Measurements from ENCODE around the gene CAMSAP1.

The CAMSAP1 gene

DNA sequence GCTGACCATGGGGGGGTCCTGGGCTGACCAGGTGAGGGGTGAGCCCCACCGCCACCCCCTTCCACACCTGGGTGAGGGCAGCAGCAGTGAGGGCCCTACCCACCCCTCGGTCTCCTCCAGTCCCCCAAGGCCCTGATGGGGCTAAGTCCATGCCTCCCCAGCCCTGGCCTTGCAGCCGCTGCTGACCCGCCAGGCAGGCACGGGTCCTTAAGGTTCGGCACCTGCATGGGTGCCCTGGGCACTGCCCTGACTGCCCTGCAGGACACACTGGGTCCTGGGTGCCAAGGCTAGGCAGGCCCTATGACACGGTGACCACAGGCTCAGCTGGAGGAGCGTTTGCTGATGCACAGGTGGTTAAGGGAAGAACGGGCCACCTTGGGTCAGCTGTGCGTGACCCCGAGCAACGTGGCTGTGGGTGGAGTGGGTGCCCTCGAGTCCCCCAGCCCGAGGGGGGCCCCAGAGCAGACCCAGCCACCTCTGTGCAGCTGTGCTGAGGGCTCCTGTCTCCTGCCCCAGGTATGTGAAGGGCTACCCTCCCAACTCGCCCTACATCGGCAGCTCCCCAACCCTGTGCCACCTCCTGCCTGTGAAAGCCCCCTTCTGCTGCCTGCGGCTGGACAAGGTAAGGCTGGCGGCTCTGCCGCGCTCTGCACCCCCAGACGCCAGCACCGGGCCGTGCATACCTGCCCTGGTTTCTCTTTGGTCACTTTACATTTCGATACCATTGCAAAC lies 132.4 kb downstream of the CAMSAP1 start:
- no peak for DNase-seq (ENCODE audit: low read depth, low spot score)

DNA sequence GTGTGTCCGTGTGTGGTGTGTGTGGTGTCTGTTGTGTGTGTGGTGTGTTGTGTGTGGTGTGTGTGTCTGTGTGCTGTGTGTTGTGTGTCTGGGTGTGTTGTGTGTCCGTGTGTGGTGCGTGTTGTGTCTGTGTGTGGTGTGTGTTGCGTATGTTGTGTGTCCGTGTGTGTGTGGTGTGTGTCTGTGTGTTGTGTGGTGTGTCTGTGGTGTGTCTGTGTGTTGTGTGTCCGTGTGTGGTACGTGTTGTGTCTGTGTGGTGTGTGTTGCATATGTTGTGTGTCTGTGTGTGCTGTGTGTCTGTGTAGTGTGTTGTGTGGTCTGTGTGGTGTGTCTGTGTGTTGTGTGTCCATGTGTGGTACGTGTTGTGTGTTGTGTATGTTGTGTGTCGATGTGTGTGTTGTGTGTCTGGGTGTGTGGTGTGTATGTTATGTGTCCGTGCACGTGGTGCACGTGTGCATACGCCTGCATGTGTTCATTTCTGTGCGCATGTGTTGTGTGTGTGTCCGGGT lies 133.1 kb downstream of the CAMSAP1 start:
- no peak for DNase-seq (ENCODE audit: low read depth, low spot score)

DNA sequence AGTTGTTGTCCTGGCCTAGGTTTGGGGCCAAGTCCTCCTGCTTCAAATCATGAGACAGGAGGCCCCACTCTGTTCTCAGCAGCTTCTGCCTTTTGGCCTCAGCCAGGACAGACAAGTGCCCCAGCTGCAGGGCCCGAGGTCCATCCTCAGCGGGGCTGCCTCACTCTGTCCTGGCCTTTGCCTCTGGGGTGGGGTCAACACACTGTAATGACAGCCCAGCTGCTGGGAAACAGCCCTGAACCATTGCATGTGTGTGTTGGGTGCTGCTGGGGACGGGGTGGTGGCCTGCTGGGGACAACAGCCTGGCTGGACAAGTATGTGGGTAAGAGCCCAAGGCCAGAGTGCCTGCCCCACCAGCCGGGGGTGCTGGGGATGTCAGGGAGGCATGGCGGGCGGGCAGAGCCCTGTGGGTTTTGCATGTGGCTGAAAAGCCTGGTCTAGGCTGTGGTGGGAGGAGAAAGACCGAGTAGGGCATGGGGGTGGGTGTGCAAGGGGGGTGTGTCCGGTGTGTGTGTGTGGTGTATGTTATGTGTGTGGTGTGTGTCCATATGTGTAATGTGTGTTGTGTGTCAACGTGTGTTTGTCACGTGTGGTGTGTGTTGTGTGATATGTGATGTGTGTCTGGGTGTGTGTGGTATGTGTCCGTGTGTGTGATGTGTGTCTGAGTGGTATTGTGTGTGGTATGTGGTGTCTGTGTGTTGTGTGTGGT lies 133.7 kb downstream of the CAMSAP1 start:
- no peak for DNase-seq (ENCODE audit: low read depth, low spot score)

DNA sequence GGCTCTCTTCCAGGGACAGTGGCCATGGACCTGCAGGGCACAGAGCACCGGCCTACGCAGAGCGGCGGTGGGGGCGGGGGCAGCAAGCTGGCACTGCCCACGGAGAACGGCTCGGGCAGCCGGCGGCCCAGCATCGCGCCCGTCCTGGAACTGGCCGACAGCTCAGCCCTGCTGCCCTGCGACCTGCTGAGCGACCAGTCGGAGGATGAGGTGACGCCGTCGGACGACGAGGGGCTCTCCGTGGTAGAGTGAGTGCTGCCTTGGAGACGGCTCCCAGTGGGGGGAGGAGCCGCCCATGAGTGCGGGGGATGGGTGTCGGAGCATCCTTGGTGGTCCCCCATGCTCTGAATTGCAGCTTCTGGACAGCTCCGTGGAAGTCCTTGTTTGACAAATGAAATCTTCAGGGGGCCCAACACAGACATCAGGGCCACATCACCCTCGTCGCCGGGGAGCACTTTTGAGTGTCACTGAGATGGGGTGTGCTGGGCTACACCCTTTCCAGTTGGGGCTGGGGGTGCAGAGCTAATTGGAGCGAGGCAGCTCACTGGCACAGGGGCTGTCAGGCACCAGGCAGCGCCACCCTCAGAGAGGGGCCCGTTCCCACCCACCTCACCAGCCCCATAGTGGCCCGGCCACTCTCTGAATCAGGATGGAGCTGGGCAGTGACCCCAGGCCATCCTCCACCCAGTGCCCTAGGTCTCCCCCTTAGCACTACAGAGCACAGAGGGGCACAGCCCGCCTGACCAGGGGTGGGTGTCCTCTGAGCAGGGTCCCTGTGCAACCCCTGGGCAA lies 134.4 kb downstream of the CAMSAP1 start:
- DNase-seq (ENCODE audit: low read depth, low spot score), result no peak

DNA sequence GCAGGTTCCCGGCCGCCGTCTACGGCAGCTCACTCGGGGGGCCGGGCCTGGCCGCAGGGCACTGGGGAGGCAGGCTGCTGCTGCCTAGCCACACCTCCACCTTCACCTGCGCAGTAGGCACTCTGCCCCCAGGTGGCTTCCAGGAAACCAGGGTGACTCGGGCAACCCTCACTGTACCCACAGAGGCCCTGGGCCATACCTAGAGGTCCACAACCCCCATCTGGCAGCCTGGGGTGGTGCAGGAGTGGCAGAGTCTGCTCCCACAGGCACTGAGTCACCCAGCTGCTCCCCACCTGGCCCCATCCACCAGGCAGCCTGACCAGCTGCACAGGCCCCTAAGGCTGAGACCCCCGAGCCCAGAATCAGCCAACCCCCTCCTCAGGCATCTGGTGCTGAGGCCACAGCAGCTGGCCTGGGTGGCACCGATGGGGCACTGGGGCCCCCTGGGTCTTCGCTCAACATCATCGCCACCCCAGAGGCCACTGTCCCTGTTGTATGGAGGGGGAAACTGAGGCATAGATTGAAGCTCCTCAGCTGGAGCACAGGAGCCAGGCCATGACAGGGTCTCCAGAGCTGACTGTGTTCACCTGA lies 135.2 kb downstream of the CAMSAP1 start:
- no peak for DNase-seq (ENCODE audit: low read depth, low spot score)

DNA sequence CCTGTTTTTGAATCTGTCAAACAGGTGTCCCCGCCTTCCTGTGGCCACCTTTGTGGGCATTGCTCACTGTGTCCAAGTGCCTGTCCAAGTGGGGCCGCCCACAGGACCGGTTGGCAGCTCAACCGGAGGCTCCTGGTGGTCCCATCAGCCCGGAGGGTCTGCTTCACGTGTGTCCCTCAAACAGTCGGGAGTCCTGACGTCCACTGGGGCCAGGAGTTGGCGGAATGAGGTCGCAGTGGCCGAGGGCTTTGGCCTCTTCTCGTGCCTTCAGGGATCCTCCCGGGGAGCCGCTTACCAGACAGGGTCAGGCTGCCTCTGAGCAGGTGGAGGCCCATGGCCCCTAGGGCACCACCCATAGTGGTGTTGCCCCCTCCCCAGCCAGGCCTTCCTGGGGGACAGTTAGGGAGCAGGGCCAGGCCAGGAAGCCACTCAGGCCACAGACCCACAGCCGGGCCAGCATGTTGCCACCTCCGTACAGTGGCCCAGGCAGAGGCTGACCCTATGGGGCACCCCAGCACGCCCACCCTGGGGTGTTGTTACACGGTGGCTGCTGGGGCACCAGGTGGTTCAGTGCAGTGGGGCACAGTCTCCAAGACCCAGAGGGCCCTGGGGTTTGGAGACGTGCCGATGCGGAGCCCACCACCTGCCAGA lies 135.8 kb downstream of the CAMSAP1 start:
- no peak for DNase-seq (ENCODE audit: low read depth, low spot score)

DNA sequence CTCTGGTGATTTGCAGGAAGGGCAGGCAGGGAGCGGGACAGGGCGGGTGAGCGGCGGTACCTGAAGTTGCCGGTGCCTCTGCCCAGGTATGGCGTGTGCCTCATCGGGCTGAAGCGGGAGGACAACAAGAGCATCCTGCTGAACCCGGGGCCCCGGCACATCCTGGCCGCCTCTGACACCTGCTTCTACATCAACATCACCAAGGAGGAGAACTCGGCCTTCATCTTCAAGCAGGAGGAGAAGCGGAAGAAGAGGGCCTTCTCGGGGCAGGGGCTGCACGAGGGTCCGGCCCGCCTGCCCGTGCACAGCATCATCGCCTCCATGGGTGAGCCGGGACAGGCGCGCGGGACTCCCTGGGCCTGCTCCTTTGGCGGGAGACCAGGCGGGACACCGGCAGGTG lies 136.6 kb downstream of the CAMSAP1 start:
- no peak for DNase-seq (ENCODE audit: low read depth, low spot score)

DNA sequence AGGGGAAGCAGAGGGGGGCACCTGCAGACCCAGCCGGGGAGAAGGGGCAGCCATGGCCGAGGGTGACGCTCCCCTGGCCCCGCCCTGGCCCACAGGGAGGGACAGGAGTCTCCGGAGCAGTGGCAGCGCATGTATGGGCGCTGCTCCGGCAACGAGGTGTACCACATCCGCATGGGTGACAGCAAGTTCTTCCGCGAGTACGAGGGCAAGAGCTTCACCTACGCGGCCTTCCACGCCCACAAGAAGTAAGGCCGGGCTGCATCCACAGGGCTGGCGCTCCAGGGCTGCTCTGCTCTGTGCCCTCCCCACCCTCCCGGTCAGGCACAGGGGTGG lies 137.2 kb downstream of the CAMSAP1 start:
- DNase-seq (ENCODE audit: low read depth, low spot score), result no peak

DNA sequence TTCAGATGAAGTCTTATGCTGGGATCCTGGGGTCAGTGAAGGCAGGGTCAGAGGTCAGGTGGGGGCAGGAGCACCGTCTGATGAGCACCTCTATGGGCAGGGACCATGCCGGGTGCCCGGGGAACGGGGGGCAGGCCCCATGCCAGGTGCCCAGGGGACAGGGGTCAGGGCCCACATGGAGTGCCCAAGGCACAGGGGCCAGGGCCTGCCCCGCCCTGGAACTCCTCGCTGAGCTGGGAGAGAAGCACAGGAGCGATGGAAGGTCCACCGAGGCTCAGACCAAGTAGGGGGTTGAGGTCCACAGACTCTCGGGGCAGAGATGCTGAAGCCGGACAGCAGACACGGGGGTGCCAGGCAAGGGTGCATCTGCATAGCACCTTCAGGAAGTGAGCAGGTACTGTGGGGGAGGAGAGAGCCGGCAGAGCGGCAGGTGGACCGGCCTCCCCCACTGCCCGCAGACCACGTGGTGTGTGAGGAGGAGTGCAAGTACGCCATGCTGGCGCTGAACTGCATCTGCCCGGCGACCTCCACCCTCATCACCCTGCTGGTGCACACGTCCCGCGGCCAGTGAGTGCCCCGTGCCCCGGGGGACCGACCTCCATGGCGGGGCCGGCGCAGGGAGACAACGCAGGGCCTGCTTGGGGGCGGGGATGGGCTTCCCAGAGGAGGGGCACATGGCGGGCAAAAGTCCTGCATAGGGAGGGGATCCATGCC lies 137.7 kb downstream of the CAMSAP1 start:
- DNase-seq (ENCODE audit: low read depth, low spot score), result no peak

DNA sequence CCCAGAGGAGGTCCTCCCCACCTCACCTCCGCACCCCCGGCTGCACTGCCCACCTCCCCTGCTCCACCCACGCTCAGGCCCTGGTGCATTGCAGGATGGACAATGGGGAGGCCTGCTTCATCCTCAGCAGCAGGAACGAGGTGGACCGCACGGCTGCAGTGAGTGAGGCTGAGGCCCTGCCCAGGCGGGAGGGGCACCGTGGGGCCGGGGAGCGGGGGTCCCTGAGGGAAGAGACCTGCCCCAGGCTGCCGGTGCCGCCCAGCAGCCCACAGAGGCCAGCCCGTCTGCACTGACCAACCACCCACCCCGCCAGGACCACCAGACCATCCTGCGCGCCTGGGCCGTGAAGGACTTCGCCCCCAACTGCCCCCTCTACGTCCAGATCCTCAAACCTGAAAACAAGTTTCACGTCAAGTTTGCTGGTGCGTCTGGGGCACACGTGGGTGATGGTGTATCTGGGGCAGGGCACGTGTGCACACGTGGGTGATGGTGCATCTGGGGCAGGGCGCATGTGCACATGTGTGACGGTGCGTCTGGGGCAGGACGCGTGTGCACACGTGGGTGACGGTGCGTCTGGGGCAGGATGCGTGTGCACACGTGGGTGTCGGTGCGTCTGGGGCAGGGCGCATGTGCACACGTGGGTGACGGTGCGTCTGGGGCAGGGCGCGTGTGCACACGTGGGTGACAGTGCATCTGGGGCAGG lies 138.7 kb downstream of the CAMSAP1 start:
- no peak for DNase-seq (ENCODE audit: low read depth, low spot score)

DNA sequence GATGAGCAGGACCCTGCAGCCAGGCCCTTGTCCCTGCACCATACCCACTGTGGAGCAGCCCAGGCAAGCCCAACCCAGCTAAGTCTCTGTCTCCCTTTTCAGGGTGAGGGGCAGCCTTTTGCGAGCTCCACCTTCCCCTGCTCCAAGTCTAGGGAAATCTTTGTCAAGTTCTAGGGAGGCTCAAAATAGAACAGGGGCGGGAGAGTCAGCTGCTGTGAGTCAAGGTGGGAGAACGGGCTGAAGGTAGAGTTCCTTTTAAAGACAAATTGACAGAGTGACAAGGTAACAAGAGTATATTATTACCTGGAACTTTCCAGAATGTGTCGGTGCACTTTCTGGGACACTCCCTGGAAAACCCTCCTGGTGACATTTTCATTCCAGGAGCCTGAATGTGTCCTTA lies 140.6 kb downstream of the CAMSAP1 start:
- no peak for DNase-seq (ENCODE audit: low read depth, low spot score)

DNA sequence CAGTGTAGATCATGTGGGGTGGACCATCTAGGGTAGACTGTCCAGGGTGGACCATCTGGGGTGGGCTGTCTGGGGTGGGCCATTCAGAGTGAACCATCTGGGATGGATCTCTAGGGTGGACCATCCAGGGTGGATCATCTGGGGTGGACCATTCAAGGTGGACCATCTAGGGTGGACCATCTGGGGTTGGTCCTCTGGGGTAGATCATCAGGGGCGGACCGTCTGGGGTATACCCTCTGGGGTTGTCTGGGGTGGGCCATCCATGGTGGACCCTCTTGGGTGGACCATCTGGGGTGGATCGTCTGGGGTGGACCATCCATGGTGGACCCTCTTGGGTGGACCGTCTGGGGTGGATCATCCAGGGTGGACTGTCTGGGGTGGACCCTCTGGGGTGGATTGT lies 141.1 kb downstream of the CAMSAP1 start:
- DNase-seq (ENCODE audit: low read depth, low spot score), result no peak

DNA sequence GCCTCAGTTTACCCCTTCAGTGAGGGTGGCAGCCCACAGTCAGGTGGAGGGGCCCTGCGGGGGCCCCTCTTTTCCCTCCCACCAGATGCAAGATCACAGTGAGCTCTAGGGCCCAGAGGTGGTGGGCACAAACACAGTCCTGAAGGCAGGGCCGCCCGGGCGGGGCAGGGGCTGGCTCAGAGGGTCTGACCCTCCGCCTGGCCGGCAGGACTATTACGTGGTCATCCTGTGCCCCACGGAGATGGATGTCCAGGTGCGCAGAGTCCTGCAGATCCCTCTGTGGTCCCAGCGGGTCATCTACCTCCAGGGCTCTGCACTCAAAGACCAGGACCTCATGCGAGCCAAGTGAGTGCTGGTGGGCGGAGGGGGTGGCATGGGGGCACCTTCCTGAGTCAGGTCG lies 141.9 kb downstream of the CAMSAP1 start:
- no peak for DNase-seq (ENCODE audit: low read depth, low spot score)

DNA sequence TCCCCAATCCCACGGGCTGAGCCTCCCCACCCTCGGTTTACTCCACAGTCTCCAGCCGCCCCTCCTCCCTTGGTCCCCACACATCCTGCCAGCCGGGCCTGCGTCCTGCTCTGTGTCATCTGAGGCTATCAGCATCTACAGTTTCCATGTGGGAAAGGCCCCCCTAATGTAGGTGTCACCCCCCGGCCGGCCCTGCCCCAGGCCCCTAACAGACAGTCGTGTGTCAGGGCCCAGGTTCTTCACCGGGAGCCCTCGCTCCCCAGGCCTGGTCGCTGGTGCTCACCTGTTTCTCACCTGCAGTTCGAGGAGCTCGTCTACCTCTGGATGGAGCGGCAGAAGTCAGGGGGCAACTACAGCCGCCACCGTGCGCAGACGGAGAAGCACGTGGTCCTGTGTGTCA lies 142.6 kb downstream of the CAMSAP1 start:
- no peak for DNase-seq (ENCODE audit: low read depth, low spot score)

DNA sequence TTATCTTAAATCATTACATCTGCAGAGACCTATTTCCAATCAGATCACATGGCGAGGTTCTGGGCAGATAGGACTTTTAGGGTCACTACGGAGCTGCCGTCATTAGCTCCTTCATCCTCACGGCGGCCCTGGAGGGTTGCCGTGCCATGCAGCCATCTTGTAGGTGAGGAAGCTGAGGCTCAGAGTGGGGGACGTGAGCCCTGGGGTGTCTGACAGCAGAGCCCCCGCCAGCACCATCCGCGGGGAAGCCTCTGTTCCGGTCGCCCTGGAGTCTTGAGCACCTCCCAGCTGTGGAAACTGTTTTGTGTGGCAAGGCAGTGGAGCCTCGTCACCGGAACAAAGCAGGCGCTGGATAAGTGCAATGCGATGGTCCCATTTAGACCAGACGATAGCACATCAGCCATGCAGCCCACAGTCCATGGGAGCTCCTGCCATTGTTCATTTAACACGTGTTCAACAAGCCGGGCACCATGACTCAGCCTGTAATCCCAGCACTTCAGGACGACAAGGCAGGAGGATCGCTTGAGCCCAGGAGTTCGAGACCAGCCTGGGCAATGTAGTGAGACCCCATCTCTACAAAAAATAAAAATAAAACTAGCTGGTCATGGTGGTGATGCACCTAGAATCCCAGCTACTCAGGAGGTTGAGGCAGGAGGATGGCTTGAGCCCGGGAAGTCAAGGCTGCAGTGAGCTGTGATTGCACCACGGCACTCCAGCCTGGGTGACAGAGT lies 143.5 kb downstream of the CAMSAP1 start:
- no peak for DNase-seq (ENCODE audit: low read depth, low spot score)

DNA sequence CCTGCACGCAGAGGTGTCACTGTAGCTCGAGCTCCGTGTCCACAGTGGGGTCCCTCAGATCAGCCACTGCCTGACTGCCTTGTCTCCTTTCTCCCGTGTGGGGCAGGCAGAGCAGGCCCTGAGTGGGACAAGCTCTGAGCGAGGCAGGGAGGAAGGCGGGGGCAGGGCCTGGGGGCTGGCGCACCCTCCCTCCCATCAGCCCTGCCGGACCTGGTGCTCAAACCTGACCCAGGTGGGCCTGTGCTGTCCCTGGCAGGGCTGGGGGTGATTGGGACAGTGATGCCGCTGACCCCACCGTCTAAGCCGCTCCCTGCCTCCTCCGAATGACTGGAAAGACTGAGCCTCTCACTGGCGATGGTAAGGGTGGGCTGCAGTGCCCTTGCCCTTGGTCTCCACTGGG lies 144.4 kb downstream of the CAMSAP1 start:
- DNase-seq (ENCODE audit: low read depth, low spot score), result no peak

DNA sequence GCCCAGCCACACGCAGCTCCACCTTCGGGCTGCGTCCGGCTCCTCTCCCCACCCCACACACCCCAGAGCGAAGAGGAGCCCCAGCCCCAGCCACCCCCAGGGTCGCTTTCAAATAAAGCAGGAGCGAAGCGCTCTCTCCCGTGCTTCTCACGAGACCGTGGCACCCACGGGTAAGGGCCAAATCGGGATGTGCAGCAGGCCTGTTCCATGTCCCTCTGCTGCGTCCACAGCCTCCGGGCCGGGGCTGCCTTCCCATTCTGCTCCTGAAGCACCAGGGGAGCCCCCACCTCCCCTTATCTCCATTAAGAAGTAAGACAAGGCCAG lies 145.5 kb downstream of the CAMSAP1 start:
- no peak for DNase-seq (ENCODE audit: low read depth, low spot score)

DNA sequence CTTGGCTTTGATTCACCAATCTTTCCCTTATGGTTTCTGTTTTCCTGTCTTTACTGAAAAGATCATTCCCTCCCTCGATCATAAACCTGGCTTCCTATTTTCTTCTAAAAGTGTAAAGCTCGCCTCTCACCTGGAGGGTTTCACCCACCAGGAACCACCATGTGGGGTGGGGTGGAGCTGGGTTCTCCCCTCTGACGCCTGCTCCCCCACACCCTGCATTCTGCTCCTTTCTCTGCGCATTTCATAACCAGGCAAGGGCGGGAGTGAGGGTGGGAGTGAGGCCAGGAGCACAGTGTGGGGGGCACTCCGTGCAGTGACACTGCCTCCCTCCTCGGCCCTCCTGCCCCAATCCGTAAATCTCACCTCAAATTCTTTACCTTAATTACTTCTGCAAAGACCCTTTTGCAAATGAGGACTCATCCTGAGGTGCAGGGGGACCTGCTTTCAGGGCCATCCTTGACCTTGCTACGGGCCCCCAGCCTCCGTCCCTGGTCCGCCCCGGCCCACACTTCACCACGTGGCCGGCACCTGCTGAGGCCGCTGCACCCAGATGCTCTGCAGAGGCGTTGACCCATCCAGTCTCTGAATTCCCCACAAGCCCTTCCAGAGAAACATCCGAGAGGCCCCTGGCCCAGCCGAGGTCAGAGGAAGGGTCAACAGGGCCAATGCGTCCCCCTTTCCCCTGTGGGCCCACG lies 146.0 kb downstream of the CAMSAP1 start:
- DNase-seq (ENCODE audit: low read depth, low spot score), result no peak

DNA sequence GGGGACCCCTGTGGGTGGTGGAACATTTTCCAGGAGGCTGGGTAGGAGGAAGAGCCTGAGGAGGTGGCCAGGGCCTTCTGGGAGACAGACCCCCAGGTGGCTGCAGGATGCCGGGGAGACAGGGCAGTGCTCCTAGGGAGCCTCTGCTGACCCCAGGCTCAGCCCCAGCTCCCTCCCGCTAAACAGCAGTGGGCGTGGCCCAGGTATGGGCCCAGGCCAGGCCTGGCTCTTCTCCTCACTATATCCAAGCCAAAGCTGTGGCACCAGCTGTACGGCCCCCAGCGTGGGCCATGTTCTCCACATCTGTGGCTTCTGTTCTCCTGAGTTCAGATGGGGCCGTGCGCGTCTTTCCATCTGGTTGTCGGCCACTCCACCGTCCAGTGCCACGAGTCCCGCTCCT lies 146.9 kb downstream of the CAMSAP1 start:
- no peak for DNase-seq (ENCODE audit: low read depth, low spot score)

Data from iPS DF 19.7 (cell line).